Measurements from ENCODE around the gene CMIP.

The CMIP gene

DNA sequence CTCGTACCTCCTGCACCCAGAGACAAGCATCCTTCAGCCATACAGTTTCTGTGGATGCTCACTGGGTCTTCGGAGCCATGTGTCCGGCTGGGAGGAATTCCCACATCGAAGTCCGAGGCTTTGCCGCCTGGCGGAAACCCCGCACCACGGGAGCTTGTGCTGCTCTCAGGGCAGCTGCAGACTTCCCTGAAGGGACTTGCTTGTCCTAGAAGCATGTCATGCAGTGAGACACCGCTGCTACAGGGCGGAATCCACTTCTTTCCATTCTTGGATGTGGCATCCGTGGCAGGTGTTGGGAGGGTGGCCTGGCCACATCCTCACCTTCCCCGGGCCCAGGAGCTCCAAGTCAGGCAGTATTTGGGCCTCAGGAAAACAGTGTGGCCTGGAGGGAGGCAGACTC, 122.5 kb downstream of the CMIP start:
- Histone ChIP-seq H3K36me3 (ENCODE audit: insufficient read depth, low read length) (no peaks in the 10 kb centered on the region), H3K4me3 (ENCODE audit: low read depth in 1 of 2, low read length in 2 of 2) (no peak overlapping the region), H2AFZ (ENCODE audit: low read depth, low read length) (no peak overlapping the region), H3K27me3 (ENCODE audit: insufficient read depth, low read length, poor library complexity) (no peaks in the 10 kb centered on the region), H4K20me1 (ENCODE audit: insufficient read depth, low read length) (peaks cover 95% of the 10 kb centered on the region), H3K27ac (ENCODE audit: low read length) (no peak overlapping the region), H3K9ac (ENCODE audit: low read depth, low read length) (no peak overlapping the region), H3K79me2 (ENCODE audit: insufficient read depth, low read length) (peaks cover 95% of the 10 kb centered on the region), H3K4me1 (ENCODE audit: insufficient read depth, low read length) (no peaks in the 10 kb centered on the region), H3K4me2 (ENCODE audit: insufficient read depth, low read length) (no peak overlapping the region), H3K9me3 (ENCODE audit: insufficient read depth, low read length, severe bottlenecking) (no peaks in the 10 kb centered on the region)
- ATAC-seq (ENCODE audit: insufficient read depth, low read depth) (no peak), DNase-seq (no peak)
- TF ChIP-seq, protein P1, sequence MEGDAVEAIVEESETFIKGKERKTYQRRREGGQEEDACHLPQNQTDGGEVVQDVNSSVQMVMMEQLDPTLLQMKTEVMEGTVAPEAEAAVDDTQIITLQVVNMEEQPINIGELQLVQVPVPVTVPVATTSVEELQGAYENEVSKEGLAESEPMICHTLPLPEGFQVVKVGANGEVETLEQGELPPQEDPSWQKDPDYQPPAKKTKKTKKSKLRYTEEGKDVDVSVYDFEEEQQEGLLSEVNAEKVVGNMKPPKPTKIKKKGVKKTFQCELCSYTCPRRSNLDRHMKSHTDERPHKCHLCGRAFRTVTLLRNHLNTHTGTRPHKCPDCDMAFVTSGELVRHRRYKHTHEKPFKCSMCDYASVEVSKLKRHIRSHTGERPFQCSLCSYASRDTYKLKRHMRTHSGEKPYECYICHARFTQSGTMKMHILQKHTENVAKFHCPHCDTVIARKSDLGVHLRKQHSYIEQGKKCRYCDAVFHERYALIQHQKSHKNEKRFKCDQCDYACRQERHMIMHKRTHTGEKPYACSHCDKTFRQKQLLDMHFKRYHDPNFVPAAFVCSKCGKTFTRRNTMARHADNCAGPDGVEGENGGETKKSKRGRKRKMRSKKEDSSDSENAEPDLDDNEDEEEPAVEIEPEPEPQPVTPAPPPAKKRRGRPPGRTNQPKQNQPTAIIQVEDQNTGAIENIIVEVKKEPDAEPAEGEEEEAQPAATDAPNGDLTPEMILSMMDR (IDR thresholded peaks at IDR 0.05; ENCODE audit: borderline replicate concordance, extremely low read depth, low read length, poor library complexity, severe bottlenecking), result no peak
- TF ChIP-seq EZH2 (IDR thresholded peaks at IDR 0.05; ENCODE audit: borderline replicate concordance, low read depth, low read length, severe bottlenecking), result no peak

DNA sequence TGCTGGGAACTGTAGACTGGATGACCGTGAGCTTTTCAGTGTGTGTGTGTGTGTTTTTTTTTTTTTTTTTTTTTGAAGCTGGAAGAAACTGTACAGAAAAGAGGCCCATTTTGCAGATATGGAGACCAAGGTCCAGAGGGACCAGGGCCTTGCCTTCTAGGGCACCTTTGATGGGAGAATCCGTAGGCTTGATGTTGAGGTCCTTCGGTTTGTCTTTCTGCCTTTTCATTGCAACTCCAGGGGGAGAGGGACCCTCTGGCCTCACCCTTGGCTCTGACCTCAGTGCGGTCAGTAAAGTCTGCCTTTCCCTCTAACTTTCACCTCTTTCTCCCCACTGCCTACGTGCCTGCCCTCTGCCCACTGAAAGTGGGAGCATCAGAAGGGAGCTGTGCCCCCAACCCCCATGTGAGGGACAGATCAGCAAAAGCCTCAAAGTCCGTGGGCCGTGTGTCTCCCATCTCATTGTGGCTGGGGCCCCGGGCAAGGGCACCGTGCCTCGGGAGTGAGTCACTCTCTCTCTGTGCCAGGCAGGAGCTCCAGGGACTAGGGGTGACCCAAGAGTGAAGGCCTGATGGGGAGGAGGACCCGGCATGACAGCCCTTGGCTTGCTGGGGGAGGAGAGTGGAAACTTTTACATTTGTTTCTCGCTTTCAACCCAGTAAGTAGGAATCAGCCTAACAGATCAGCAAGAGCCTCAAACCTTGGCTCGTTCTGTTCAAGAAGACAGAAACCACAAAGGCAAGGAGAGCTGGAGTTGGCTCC, 123.6 kb downstream of the CMIP start:
- H3K36me3 ChIP-seq (ENCODE audit: insufficient read depth, low read length), result no peaks in the 10 kb centered on the region
- H4K20me1 ChIP-seq (ENCODE audit: insufficient read depth, low read length), result peaks cover 92% of the 10 kb centered on the region
- no peaks in the 10 kb centered on the region for H3K9me3 ChIP-seq (ENCODE audit: insufficient read depth, low read length, severe bottlenecking)
- DNase-seq, result no peak
- ATAC-seq (ENCODE audit: insufficient read depth, low read depth), result no peak; the same call in 2 of the 3 replicates
- H3K4me3 ChIP-seq (ENCODE audit: low read depth in 1 of 2, low read length in 2 of 2), result no peak overlapping the region
- no peak overlapping the region for H3K27ac ChIP-seq (ENCODE audit: low read length)
- TF ChIP-seq, protein P1 (IDR thresholded peaks at IDR 0.05; ENCODE audit: borderline replicate concordance, extremely low read depth, low read length, poor library complexity, severe bottlenecking), result no peak
- no peak for TF ChIP-seq EZH2 (IDR thresholded peaks at IDR 0.05; ENCODE audit: borderline replicate concordance, low read depth, low read length, severe bottlenecking)
- H3K27me3 ChIP-seq (ENCODE audit: insufficient read depth, low read length, poor library complexity), result no peaks in the 10 kb centered on the region
- peaks cover 92% of the 10 kb centered on the region for H3K79me2 ChIP-seq (ENCODE audit: insufficient read depth, low read length)
- no peak overlapping the region for H3K9ac ChIP-seq (ENCODE audit: low read depth, low read length)
- no peak overlapping the region for H2AFZ ChIP-seq (ENCODE audit: low read depth, low read length)
- H3K4me2 ChIP-seq (ENCODE audit: insufficient read depth, low read length), result no peak overlapping the region
- no peaks in the 10 kb centered on the region for H3K4me1 ChIP-seq (ENCODE audit: insufficient read depth, low read length)

DNA sequence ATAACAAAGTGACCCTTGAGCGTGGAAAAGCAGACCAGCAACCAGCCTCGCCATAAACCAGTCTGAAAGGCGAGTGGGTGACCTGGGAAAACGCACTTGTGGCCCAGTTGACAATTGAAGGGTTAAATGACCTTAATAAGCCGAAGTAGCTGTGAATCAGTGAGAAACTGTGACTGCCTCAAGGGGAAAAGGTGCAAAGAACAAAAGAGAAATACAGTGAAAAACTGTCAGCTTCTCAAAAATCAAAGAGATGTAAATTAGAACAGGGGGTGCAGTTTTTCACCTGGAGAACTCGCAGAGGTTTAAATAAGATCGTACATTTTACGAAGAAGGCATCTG, 124.1 kb downstream of the CMIP start:
- Histone ChIP-seq H3K4me2 (ENCODE audit: insufficient read depth, low read length) (no peak overlapping the region), H3K27me3 (ENCODE audit: insufficient read depth, low read length, poor library complexity) (no peaks in the 10 kb centered on the region), H3K4me1 (ENCODE audit: insufficient read depth, low read length) (no peaks in the 10 kb centered on the region), H3K79me2 (ENCODE audit: insufficient read depth, low read length) (peaks cover 92% of the 10 kb centered on the region), H3K9ac (ENCODE audit: low read depth, low read length) (no peak overlapping the region), H2AFZ (ENCODE audit: low read depth, low read length) (no peak overlapping the region), H3K27ac (ENCODE audit: low read length) (no peak overlapping the region), H3K9me3 (ENCODE audit: insufficient read depth, low read length, severe bottlenecking) (no peaks in the 10 kb centered on the region), H3K4me3 (ENCODE audit: low read depth in 1 of 2, low read length in 2 of 2) (no peak overlapping the region), H4K20me1 (ENCODE audit: insufficient read depth, low read length) (peaks cover 91% of the 10 kb centered on the region), H3K36me3 (ENCODE audit: insufficient read depth, low read length) (no peaks in the 10 kb centered on the region)
- DNase-seq (no peak), ATAC-seq (ENCODE audit: insufficient read depth, low read depth) (no peak)
- TF ChIP-seq, protein P1 (IDR thresholded peaks at IDR 0.05; ENCODE audit: borderline replicate concordance, extremely low read depth, low read length, poor library complexity, severe bottlenecking), result no peak
- no peak for TF ChIP-seq EZH2 (IDR thresholded peaks at IDR 0.05; ENCODE audit: borderline replicate concordance, low read depth, low read length, severe bottlenecking)
